NCI-H1092 (cell line): Measurements from ENCODE around the gene IPO9.
"Not testable (repeated sequence)": the region's sequence is repeated elsewhere in the genome, so short reads cannot be mapped to it uniquely, and the experiment has no call there.

Experiments
- DNase-seq: peaks from one replicate; lab custom pipeline; 2025; lab: John Stamatoyannopoulos, UW

The IPO9 gene

GRCh38 chr1:201848230-201848629, 19.3 kb downstream of the IPO9 start:
- no peak for DNase-seq

- no peak for DNase-seq
These were observed 20.6 kb downstream of the IPO9 start for GRCh38 chr1:201849372-201850052.

- DNase-seq: no peak
These were observed 21.1 kb downstream of the IPO9 start for GRCh38 chr1:201850053-201850397.

GRCh38 chr1:201851949-201852348, 23.0 kb downstream of the IPO9 start:
- no peak for DNase-seq

- not testable (repeated sequence) for DNase-seq
These were observed 27.8 kb downstream of the IPO9 start for GRCh38 chr1:201856722-201857121.

- DNase-seq: no peak
These were observed 30.5 kb downstream of the IPO9 start for GRCh38 chr1:201859424-201859823.

- DNase-seq: no peak
These were observed 32.5 kb downstream of the IPO9 start for GRCh38 chr1:201861448-201861847.

GRCh38 chr1:201870397-201870796, 41.4 kb downstream of the IPO9 start:
- DNase-seq: no peak

- DNase-seq: no peak
These were observed 45.7 kb downstream of the IPO9 start for GRCh38 chr1:201874672-201875071.

- no peak for DNase-seq
These were observed 47.3 kb downstream of the IPO9 start for GRCh38 chr1:201876148-201876818.

- DNase-seq: no peak
These were observed 49.0 kb downstream of the IPO9 start for GRCh38 chr1:201877877-201878401.

GRCh38 chr1:201880928-201881571, 52.1 kb downstream of the IPO9 start:
- DNase-seq: no peak

- no peak for DNase-seq
These were observed 52.7 kb downstream of the IPO9 start for GRCh38 chr1:201881617-201882016.

- no peak for DNase-seq
These were observed 53.7 kb downstream of the IPO9 start for GRCh38 chr1:201882665-201883132.

- DNase-seq: no peak
These were observed 54.3 kb downstream of the IPO9 start for GRCh38 chr1:201883266-201883665.

GRCh38 chr1:201883786-201884185, 54.8 kb downstream of the IPO9 start:
- DNase-seq: no peak

- no peak for DNase-seq
These were observed 55.5 kb downstream of the IPO9 start for GRCh38 chr1:201884425-201884824.

GRCh38 chr1:201885531-201886075, 56.6 kb downstream of the IPO9 start:
- no peak for DNase-seq

- DNase-seq: no peak
These were observed 57.3 kb downstream of the IPO9 start for GRCh38 chr1:201886103-201886885.

GRCh38 chr1:201887116-201887866, 58.3 kb downstream of the IPO9 start:
- DNase-seq: no peak
